ENCODE measurements around the gene DYNLT4. TPM values are rescaled to one million over a fixed set of nuclear protein-coding genes. Genes with fewer than 3 reads are reported as not detected.

The DYNLT4 gene
- total and polyA plus RNA-seq, 3 donors from 2014 or later = 0.47 to 4.0 (median 3.2) TPM

GRCh38 chr1:44821240-44821715, 14.1 kb upstream of the DYNLT4 start:
- WGBS, 2 donors = 67 to 76% methylated on average over 9 of the region's 9 CpGs
- no peak for TF ChIP-seq POLR2A (IDR thresholded peaks at IDR 0.05)
- TF ChIP-seq CTCF (IDR thresholded peaks at IDR 0.05) = no peak
- Histone ChIP-seq H3K4me1 (peaks cover 16% of the 10 kb centered on the region), H3K9me3 (no peaks in the 10 kb centered on the region), H3K27me3 (no peaks in the 10 kb centered on the region), H3K4me3 (no peak overlapping the region), H3K36me3 (ENCODE audit: low read depth, missing control alignments) (no peaks in the 10 kb centered on the region), H3K27ac (peak overlapping the region; percentile 86 to 89)
- intact Hi-C loops (cut with DNase I; ENCODE audit: low total_unique reads) = no loop called here
- no peak for DNase-seq

GRCh38 chr1:44820328-44821239, 13.4 kb upstream of the DYNLT4 start:
- intact Hi-C loops (cut with DNase I; ENCODE audit: low total_unique reads) = no loop called here
- no peak for DNase-seq
- Histone ChIP-seq H3K27ac (peak overlapping the region; percentile 86 to 89), H3K36me3 (ENCODE audit: low read depth, missing control alignments) (no peaks in the 10 kb centered on the region), H3K9me3 (no peaks in the 10 kb centered on the region), H3K4me1 (peaks cover 16% of the 10 kb centered on the region), H3K27me3 (no peaks in the 10 kb centered on the region), H3K4me3 (peak overlapping the region; percentile 41 to 67)
- 29 to 33% methylated on average over 20 to 25 of the region's 25 CpGs for WGBS, 2 donors
- TF ChIP-seq POLR2A (IDR thresholded peaks at IDR 0.05) (no peak), CTCF (IDR thresholded peaks at IDR 0.05) (no peak)

- TF ChIP-seq POLR2A (IDR thresholded peaks at IDR 0.05) = peak; percentile 22
- no peak for TF ChIP-seq CTCF (IDR thresholded peaks at IDR 0.05)
- no peaks in the 10 kb centered on the region for H3K36me3 ChIP-seq (ENCODE audit: low read depth, missing control alignments)
- intact Hi-C loops (cut with DNase I; ENCODE audit: low total_unique reads) = no loop called here
- DNase-seq = peak; percentile 79
- WGBS, 2 donors = 18 to 19% methylated on average over 30 to 33 of the region's 33 CpGs
- H3K27ac ChIP-seq = peak overlapping the region; percentile 86 to 89
- H3K9me3 ChIP-seq = no peaks in the 10 kb centered on the region
- no peaks in the 10 kb centered on the region for H3K27me3 ChIP-seq
- H3K4me1 ChIP-seq = peaks cover 16% of the 10 kb centered on the region
- H3K4me3 ChIP-seq = peak overlapping the region; percentile 41 to 67
These were observed 12.6 kb upstream of the DYNLT4 start for GRCh38 chr1:44819608-44820327.

- WGBS, 2 donors = 20 to 34% methylated on average over 13 of the region's 13 CpGs
- peak overlapping the region; percentile 13 to 67 for H3K4me3 ChIP-seq
- H3K9me3 ChIP-seq = no peaks in the 10 kb centered on the region
- H3K27me3 ChIP-seq = no peaks in the 10 kb centered on the region
- H3K36me3 ChIP-seq (ENCODE audit: low read depth, missing control alignments) = no peaks in the 10 kb centered on the region
- no peak for DNase-seq
- TF ChIP-seq CTCF (IDR thresholded peaks at IDR 0.05) = no peak
- no peak for TF ChIP-seq POLR2A (IDR thresholded peaks at IDR 0.05)
- intact Hi-C loops (cut with DNase I; ENCODE audit: low total_unique reads) = no loop called here
- peaks cover 16% of the 10 kb centered on the region for H3K4me1 ChIP-seq
- H3K27ac ChIP-seq = peak overlapping the region; percentile 86 to 89
These were observed 12.1 kb upstream of the DYNLT4 start for GRCh38 chr1:44819196-44819607.

Measured in testis (tissue), 3 donors.